Upper lobe of right lung (tissue), 1 donor: ENCODE data around the gene BET1L. TPM values are rescaled to one million over a fixed set of nuclear protein-coding genes. Genes with fewer than 3 reads are reported as not detected.
A peak's percentile ranks its signal among the peaks of the same experiment; 100 is the strongest.

Source experiments
- ATAC-seq: fragments of 200-7000 bp; cut with Tn5 transposase; one replicate; pipeline ENCODE4 v1.9.1; 2020; ENCODE audit warnings: mild to moderate bottlenecking, moderate library complexity
- DNase-seq: peaks from one replicate; pipeline ENCODE4 v3.0.0-alpha.2; 2020
- H3K27ac ChIP-seq: fragments of 200-600 bp; one replicate; pipeline ENCODE4 v1.8.0; 2022
- H3K27me3 ChIP-seq: fragments of 200-600 bp; one replicate; pipeline ENCODE4 v1.8.0; 2022; ENCODE audit warnings: mild to moderate bottlenecking
- H3K36me3 ChIP-seq: fragments of 200-600 bp; one replicate; pipeline ENCODE4 v1.8.0; 2022
- H3K4me1 ChIP-seq: fragments of 200-600 bp; one replicate; pipeline ENCODE4 v1.8.0; 2022
- H3K4me3 ChIP-seq: fragments of 200-600 bp; one replicate; pipeline ENCODE4 v1.8.0; 2022; ENCODE audit warnings: mild to moderate bottlenecking
- H3K9me3 ChIP-seq: fragments of 200-600 bp; one replicate; pipeline ENCODE4 v1.8.0; 2022
- CTCF ChIP-seq: fragments of 200-600 bp; IDR thresholded peaks from one replicate; pipeline ENCODE4 v1.8.0; 2022; ENCODE audit warnings: antibody characterized with exemption
- intact Hi-C: fragments of 100-400 bp; cut with DNase I; formaldehyde crosslinking; loops from one replicate; pipeline ENCODE4 v1.11.0; 2022
- total RNA-seq: library from RNA; stranded (reverse); fragmentation: NEBNext Ultra II Directional; extraction: Animal tissue kit (Norgen Biotek cat#: 25700); gene quantifications from one replicate; pipeline ENCODE4 v1.2.1, GENCODE V29; 2021
- donor health status: DM: no; HTN: yes; CAD: no; lungs with severe emphysema.

The BET1L gene
- total RNA-seq, 1 donor from 2014 or later, result 57.9 TPM

GRCh38 chr11:208917-209260 is 1.7 kb upstream of the BET1L start:
- intact Hi-C loops, result no loop called here
- Histone ChIP-seq H3K4me3 (peak overlapping the region; percentile 88), H3K9me3 (no peaks in the 10 kb centered on the region), H3K27ac (peak overlapping the region; percentile 99), H3K4me1 (peaks cover 35% of the 10 kb centered on the region), H3K36me3 (peaks cover 61% of the 10 kb centered on the region), H3K27me3 (no peaks in the 10 kb centered on the region)
- DNase-seq (no peak), ATAC-seq (peak; percentile 0)
- no peak for TF ChIP-seq CTCF

DNA sequence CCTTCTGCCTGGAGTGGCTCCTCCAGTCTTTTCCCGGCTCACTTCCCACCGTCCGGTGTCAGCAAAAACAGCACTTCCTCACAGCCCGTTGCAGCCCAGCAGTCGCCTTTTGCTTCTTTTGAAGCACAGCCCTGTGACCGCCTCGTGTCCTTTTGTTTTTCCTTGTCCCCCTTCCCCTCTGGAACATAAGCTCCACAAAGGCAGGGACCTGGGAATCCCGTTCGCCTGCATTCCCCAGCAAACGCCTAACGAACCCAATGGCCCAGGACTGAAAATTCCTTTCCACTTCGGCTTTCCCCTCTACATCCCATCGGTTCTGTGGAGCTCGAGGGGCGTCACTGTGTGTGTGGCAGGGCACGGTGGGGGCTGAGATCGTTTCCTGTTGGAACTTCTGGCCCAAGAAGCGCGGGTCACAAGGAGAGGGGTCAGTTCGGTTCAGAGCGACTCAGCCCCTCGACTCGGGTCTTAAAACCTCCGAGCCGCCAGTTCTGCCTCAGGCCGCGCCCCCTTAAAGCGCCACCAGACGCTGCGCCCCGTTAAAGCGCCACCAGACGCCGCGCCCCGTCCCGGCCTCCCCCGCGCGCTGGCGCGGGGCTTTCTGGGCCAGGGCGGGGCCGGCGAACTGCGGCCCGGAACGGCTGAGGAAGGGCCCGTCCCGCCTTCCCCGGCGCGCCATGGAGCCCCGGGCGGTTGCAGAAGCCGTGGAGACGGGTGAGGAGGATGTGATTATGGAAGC is 1.1 kb upstream of the BET1L start:
- intact Hi-C loops, result no loop called here
- H3K36me3 ChIP-seq, result peaks cover 61% of the 10 kb centered on the region
- no peaks in the 10 kb centered on the region for H3K27me3 ChIP-seq
- ATAC-seq (peak; percentile 79), DNase-seq (peak; percentile 93)
- TF ChIP-seq CTCF, result no peak
- H3K9me3 ChIP-seq, result no peaks in the 10 kb centered on the region
- H3K4me1 ChIP-seq, result peaks cover 35% of the 10 kb centered on the region
- H3K4me3 ChIP-seq, result peak overlapping the region; percentile 88
- H3K27ac ChIP-seq, result peak overlapping the region; percentile 99

DNA sequence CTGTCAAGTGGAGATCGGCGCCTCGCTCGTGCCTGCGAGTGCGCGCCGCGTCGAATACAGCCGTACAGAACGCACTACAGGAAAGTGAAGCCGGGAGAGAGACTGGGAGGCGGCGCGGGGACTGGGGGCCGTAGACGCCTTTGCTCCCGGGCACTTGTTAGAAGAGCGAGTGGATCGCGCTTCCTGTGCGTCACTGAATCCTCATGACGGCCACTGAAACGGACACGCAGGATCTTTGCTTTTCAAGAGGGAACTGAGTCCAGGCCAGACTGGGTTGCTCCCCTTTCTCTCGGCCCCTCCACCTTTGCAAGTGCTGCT is 623 bp upstream of the BET1L start:
- Histone ChIP-seq H3K27ac (peak overlapping the region; percentile 99), H3K4me1 (peaks cover 35% of the 10 kb centered on the region), H3K9me3 (no peaks in the 10 kb centered on the region), H3K4me3 (peak overlapping the region; percentile 88), H3K27me3 (no peaks in the 10 kb centered on the region), H3K36me3 (peaks cover 58% of the 10 kb centered on the region)
- intact Hi-C loops, result no loop called here
- DNase-seq (no peak), ATAC-seq (peak; percentile 0)
- no peak for TF ChIP-seq CTCF

DNA sequence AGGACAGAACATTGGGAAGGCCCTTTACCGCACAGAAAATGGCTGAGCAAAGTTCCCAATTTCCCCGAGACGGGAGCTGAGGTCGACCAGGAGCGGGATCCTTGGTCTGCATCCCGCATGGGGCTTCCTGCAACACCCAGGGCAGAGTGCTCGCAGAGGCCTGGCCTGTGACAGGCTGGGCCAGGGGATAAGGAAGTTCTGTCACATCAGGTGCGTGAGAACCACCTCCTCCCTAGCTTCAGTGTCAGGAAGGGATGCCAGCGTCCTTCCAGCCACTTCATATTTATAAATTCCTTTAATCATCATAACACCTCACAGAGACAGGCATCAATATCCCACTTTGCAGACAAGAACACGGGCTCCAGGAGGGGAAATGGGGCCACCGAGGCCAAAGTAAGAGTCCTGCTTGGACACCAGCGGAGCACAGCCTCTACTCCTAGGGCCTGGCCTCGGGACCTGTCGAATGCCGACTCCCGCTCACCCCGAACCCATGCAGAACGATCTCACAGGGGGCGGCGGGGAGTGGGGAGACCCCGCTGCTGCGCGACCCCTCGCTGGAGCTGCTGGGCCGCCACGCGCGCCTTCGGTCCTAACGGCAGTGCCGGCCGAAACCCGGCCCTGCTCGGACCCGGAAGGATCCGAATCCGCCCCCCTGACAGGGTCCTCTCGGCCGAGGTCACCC is 532 bp downstream of the BET1L start:
- Histone ChIP-seq H3K36me3 (peaks cover 47% of the 10 kb centered on the region), H3K4me3 (peak overlapping the region; percentile 88), H3K9me3 (no peaks in the 10 kb centered on the region), H3K4me1 (peaks cover 35% of the 10 kb centered on the region), H3K27ac (peak overlapping the region; percentile 99), H3K27me3 (no peaks in the 10 kb centered on the region)
- DNase-seq, result peak; percentile 69
- no peak for TF ChIP-seq CTCF
- peak; percentile 0 for ATAC-seq
- intact Hi-C loops, result no loop called here

DNA sequence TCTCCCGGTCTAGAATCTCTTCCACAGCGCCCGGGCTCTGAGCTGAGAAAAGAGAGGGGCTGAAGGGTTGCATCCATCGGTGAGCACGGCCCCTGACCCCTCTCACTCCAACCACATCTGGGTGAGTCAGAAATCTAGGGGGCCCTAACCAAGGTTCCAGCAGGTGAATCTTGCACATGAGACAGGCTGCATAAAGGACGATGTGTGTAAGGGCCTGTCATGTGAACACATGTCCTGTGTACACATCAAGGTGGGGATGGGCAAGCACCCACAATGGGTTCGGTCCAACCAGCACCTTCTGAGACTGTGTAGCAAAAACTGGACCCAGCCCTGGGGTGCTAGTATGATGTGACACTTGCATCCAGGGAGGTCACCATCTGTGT is 1.2 kb downstream of the BET1L start:
- H3K4me1 ChIP-seq, result peaks cover 35% of the 10 kb centered on the region
- peaks cover 44% of the 10 kb centered on the region for H3K36me3 ChIP-seq
- peak overlapping the region; percentile 99 for H3K27ac ChIP-seq
- intact Hi-C loops, result no loop called here
- H3K9me3 ChIP-seq, result no peaks in the 10 kb centered on the region
- ATAC-seq (no peak), DNase-seq (peak; percentile 46)
- H3K4me3 ChIP-seq, result peak overlapping the region; percentile 88
- no peak for TF ChIP-seq CTCF
- H3K27me3 ChIP-seq, result no peaks in the 10 kb centered on the region
